ENCODE measurements around the gene CARD10. TPM values are rescaled to one million over a fixed set of nuclear protein-coding genes. Genes with fewer than 3 reads are reported as not detected.
A peak's percentile ranks its signal among the peaks of the same experiment; 100 is the strongest.

Gene CARD10
- total and polyA plus RNA-seq, 2 of the 8 experiments (the other 6 are each of a cell fraction or from before 2014, with no cell fraction given), result 13.5 to 14.4 TPM

GRCh38 chr22:37551981-37552380 lies 32.8 kb upstream of the CARD10 start:
- peak overlapping the region; percentile 90; the same call in 1 of the 2 replicates for H2BK12ac ChIP-seq (ENCODE audit: low read depth, low read length)
- POLR2A ChIA-PET (ENCODE audit: partially characterized antibody), result interaction anchor here (1.3 to 13.2 kb wide), 2 partner anchors 14 to 69 kb away, joined by 3 to 198 read pairs; partner anchors contain the start of gene CDC42EP1
- H2BK20ac ChIP-seq (ENCODE audit: low read length), result no peak overlapping the region
- CTCF ChIA-PET (ENCODE audit: partially characterized antibody), result interaction anchor here (1.3 to 16.8 kb wide), 5 partner anchors 8 to 55 kb away, joined by 3 to 1347 read pairs (median 5); partner anchors contain the start of genes CDC42EP1 and LGALS2
- H3K23ac ChIP-seq (ENCODE audit: insufficient read length), result no peak overlapping the region
- H3K36me3 ChIP-seq (ENCODE audit: control insufficient read depth in 2 of 4, insufficient read depth in 4 of 4, low read length in 3 of 4), result no peaks in the 10 kb centered on the region
- no peak overlapping the region for H3K4me3 ChIP-seq (ENCODE audit: extremely low read depth in 1 of 4, insufficient read depth in 2 of 4, low read depth in 3 of 4, low read length in 4 of 4)
- no peak overlapping the region for H3K56ac ChIP-seq (replicated peaks; ENCODE audit: insufficient read length, low read depth, low read length)
- no peak overlapping the region for H3K27ac ChIP-seq (ENCODE audit: low read depth, low read length)
- H3K14ac ChIP-seq (ENCODE audit: insufficient read length), result no peak overlapping the region
- H3K23me2 ChIP-seq (ENCODE audit: low read depth, low read length), result peaks cover 7% of the 10 kb centered on the region
- H2BK15ac ChIP-seq (ENCODE audit: low read length), result no peak overlapping the region
- H2BK5ac ChIP-seq (ENCODE audit: low read depth, low read length), result no peak overlapping the region; the same call in 1 of the 2 replicates
- H4K20me1 ChIP-seq (replicated peaks in 1 of 2; ENCODE audit: control insufficient read depth in 1 of 2, insufficient read depth in 2 of 2, low read length in 2 of 2), result no peaks in the 10 kb centered on the region
- no peak overlapping the region for H4K8ac ChIP-seq (ENCODE audit: extremely low read depth, insufficient read depth, low read length)
- H3K4me1 ChIP-seq (replicated peaks in 1 of 4; ENCODE audit: control insufficient read depth in 3 of 4, insufficient read depth in 4 of 4, low read length in 3 of 4), result peaks cover 5 to 35% (median 14%) of the 10 kb centered on the region in 4 experiments
- peak overlapping the region; percentile 82; the same call in 1 of the 2 replicates for H2AK5ac ChIP-seq (ENCODE audit: low read depth, low read length)
- H3K9ac ChIP-seq (replicated peaks in 1 of 4; ENCODE audit: extremely low read depth in 1 of 4, low read depth in 3 of 4, low read length in 3 of 4), result no peak overlapping the region
- no peak overlapping the region; the same call in 1 of the 2 replicates for H3K18ac ChIP-seq (ENCODE audit: extremely low read depth, low read length)
- WGBS, 2 experiments (ENCODE audit: extremely low coverage in 1 of 2, insufficient coverage in 1 of 2, insufficient read length in 1 of 2, insufficient replicate concordance in 2 of 2, low coverage in 1 of 2, low lambda C conversion rate in 2 of 2, missing lambda C conversion rate in 1 of 2), result 93% methylated on average over 5 of the region's 6 CpGs; no CpG with 5 or more reads in 1 of the 2 experiments
- DNase-seq (ENCODE audit: low read depth in 1 of 2, low spot score in 2 of 2) (no peak), FAIRE-seq (no peak)
- no peak overlapping the region for H4K5ac ChIP-seq (ENCODE audit: insufficient read length, low read depth, low read length)
- H3K79me2 ChIP-seq (ENCODE audit: control insufficient read depth in 1 of 2, insufficient read depth in 2 of 2, low read length in 2 of 2), result no peaks in the 10 kb centered on the region
- peak overlapping the region; percentile 85 for H4K91ac ChIP-seq (replicated peaks; ENCODE audit: insufficient read length, low read length)
- no peak overlapping the region for H2AFZ ChIP-seq (ENCODE audit: low read length)
- no peaks in the 10 kb centered on the region for H3K9me3 ChIP-seq (ENCODE audit: insufficient read depth in 2 of 2, low read depth in 1 of 2, low read length in 1 of 2)
- H3K4ac ChIP-seq (replicated peaks; ENCODE audit: insufficient read length, low read depth, low read length), result peak overlapping the region; percentile 69
- H3K79me1 ChIP-seq (ENCODE audit: low read depth, low read length), result no peaks in the 10 kb centered on the region
- peaks cover 0 to 5% (median 2%) of the 10 kb centered on the region in 4 experiments; a peak in 5 of 7 replicates for H3K27me3 ChIP-seq (replicated peaks in 1 of 4; ENCODE audit: control insufficient read depth in 3 of 4, extremely low read depth in 1 of 4, insufficient read depth in 3 of 4, low read length in 3 of 4)
- no peak overlapping the region for H2BK120ac ChIP-seq (replicated peaks; ENCODE audit: low read depth, low read length)
- no peak overlapping the region for H3K4me2 ChIP-seq (ENCODE audit: insufficient read depth in 1 of 2, low read depth in 2 of 2, low read length in 2 of 2)
- TF ChIP-seq YY1 (IDR thresholded peaks at IDR 0.05; ENCODE audit: low read depth, low read length) (no peak), SRF (IDR thresholded peaks at IDR 0.05; ENCODE audit: low read depth, low read length) (no peak), BRCA1 (IDR thresholded peaks at IDR 0.05; ENCODE audit: low read depth, low read length) (no peak), BCL11A (IDR thresholded peaks at IDR 0.05; ENCODE audit: low read depth in 2 of 2, low read length in 2 of 2) (no peak), FOSL1 (IDR thresholded peaks at IDR 0.05; ENCODE audit: insufficient read depth, low read depth, low read length) (no peak), MAX (IDR thresholded peaks at IDR 0.05) (no peak), CBX5 (IDR thresholded peaks at IDR 0.05; ENCODE audit: low read depth, low read length) (no peak), NRF1 (IDR thresholded peaks at IDR 0.05; ENCODE audit: low read depth, low read length) (no peak), KDM1A (IDR thresholded peaks at IDR 0.05; ENCODE audit: borderline replicate concordance, low read length) (no peak), SIN3A (conservative IDR thresholded peaks at IDR 0.05 in 1 of 2, IDR thresholded peaks at IDR 0.05 in 1 of 2; ENCODE audit: low read depth in 1 of 2, low read length in 2 of 2) (no peak), HDAC6 (IDR thresholded peaks at IDR 0.05; ENCODE audit: low read depth, low read length) (no peak), TAF7 (optimal IDR thresholded peaks at IDR 0.05; ENCODE audit: borderline replicate concordance, low read depth, low read length) (no peak)
- TF ChIP-seq, protein P1, sequence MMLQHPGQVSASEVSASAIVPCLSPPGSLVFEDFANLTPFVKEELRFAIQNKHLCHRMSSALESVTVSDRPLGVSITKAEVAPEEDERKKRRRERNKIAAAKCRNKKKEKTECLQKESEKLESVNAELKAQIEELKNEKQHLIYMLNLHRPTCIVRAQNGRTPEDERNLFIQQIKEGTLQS (IDR thresholded peaks at IDR 0.05; ENCODE audit: insufficient read depth, low read depth, low read length), result no peak
